HepG2 (cell line): ENCODE measurements around the gene EFNA3.

Source experiments
- ATF1 ChIP-seq: IDR thresholded peaks from 2 replicates; pipeline ENCODE4 v1.6.1; 2016; ENCODE audit warnings: mild to moderate bottlenecking, control low read depth
- CHD4 ChIP-seq: fragments of 200-600 bp; sonication (generic); IDR thresholded peaks from 2 replicates; pipeline ENCODE4 v1.7.0; 2017; ENCODE audit warnings: mild to moderate bottlenecking, low read length, borderline replicate concordance
- GABPA ChIP-seq, 2 experiments: IDR thresholded peaks; 2 replicates each; pipeline ENCODE4 v1.6.1; 2011 to 2016; ENCODE audit warnings: low read depth in 2 of 2, low read length in 1 of 2, missing biosample characterization in 1 of 2, missing genetic modification characterization in 1 of 2
- LCORL ChIP-seq, 2 experiments: fragments of 450-650 bp in 1 of 2; sonication (generic) in 1 of 2; formaldehyde crosslinking in 1 of 2; IDR thresholded peaks; 2 replicates each; pipeline versions ENCODE4 v1.5.0 to v1.6.1; 2017 to 2020; ENCODE audit warnings: antibody characterized with exemption in 1 of 2, missing genetic modification reagents in 1 of 2
- NFYB ChIP-seq: sonication (generic); formaldehyde crosslinking; IDR thresholded peaks from 2 replicates; pipeline ENCODE4 v1.4.0; 2020; ENCODE audit warnings: missing genetic modification reagents
- ZNF253 ChIP-seq: sonication (generic); formaldehyde crosslinking; IDR thresholded peaks from 2 replicates; pipeline ENCODE4 v1.8.0; 2022; ENCODE audit warnings: mild to moderate bottlenecking, missing genetic modification reagents, borderline replicate concordance
- ZSCAN29 ChIP-seq: sonication (generic); formaldehyde crosslinking; conservative IDR thresholded peaks from 2 replicates; pipeline ENCODE4 v1.4.0; 2020; ENCODE audit warnings: mild to moderate bottlenecking, missing genetic modification reagents
- TF ChIP-seq, protein P1 (sequence below): sonication (generic); formaldehyde crosslinking; IDR thresholded peaks from 2 replicates; pipeline ENCODE4 v1.4.0; 2020; ENCODE audit warnings: missing genetic modification reagents
- TF ChIP-seq, protein P2 (sequence below): sonication (generic); formaldehyde crosslinking; IDR thresholded peaks from 2 replicates; pipeline ENCODE4 v1.5.0; 2020; ENCODE audit warnings: mild to moderate bottlenecking, missing genetic modification reagents, moderate library complexity
- TF ChIP-seq, protein P3 (sequence below): sonication (generic); formaldehyde crosslinking; IDR thresholded peaks from 2 replicates; pipeline ENCODE4 v1.4.0; 2020; ENCODE audit warnings: missing genetic modification reagents

DNA sequence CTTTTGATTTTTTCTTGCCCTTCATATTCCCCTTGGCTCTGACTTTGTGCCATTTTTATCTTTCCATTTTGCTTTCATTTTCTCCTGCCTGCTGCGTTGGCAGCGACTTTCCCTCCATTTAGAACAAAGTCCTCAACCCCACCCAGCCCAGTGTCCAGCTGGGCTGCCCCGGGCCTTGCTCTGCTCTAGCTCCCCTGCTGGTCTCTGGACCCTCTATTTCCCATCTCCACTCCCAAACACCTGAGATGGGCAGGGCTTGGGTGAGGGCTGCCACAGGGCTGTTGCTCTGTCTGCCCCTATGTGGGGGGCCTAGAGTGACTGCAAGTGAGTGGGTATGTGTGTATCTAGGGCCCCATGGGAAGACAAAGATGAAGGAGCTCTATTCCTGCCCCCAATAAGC, 34.8 kb upstream of the EFNA3 start:
- TF ChIP-seq NFYB (CRISPR knock-in tag) (no peak), ZSCAN29 (CRISPR knock-in tag) (no peak), LCORL (IDR thresholded peaks at IDR 0.05) (no peak), LCORL (CRISPR knock-in tag; IDR thresholded peaks at IDR 0.05) (no peak), CHD4 (no peak), ATF1 (CRISPR knock-in tag) (no peak), GABPA (IDR thresholded peaks at IDR 0.05; ENCODE audit: low read depth, low read length) (no peak), GABPA (CRISPR knock-in tag; IDR thresholded peaks at IDR 0.05; ENCODE audit: low read depth) (no peak), ZNF253 (CRISPR knock-in tag) (no peak)
- TF ChIP-seq, protein P1, sequence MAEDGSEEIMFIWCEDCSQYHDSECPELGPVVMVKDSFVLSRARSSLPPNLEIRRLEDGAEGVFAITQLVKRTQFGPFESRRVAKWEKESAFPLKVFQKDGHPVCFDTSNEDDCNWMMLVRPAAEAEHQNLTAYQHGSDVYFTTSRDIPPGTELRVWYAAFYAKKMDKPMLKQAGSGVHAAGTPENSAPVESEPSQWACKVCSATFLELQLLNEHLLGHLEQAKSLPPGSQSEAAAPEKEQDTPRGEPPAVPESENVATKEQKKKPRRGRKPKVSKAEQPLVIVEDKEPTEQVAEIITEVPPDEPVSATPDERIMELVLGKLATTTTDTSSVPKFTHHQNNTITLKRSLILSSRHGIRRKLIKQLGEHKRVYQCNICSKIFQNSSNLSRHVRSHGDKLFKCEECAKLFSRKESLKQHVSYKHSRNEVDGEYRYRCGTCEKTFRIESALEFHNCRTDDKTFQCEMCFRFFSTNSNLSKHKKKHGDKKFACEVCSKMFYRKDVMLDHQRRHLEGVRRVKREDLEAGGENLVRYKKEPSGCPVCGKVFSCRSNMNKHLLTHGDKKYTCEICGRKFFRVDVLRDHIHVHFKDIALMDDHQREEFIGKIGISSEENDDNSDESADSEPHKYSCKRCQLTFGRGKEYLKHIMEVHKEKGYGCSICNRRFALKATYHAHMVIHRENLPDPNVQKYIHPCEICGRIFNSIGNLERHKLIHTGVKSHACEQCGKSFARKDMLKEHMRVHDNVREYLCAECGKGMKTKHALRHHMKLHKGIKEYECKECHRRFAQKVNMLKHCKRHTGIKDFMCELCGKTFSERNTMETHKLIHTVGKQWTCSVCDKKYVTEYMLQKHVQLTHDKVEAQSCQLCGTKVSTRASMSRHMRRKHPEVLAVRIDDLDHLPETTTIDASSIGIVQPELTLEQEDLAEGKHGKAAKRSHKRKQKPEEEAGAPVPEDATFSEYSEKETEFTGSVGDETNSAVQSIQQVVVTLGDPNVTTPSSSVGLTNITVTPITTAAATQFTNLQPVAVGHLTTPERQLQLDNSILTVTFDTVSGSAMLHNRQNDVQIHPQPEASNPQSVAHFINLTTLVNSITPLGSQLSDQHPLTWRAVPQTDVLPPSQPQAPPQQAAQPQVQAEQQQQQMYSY (CRISPR knock-in tag), result no peak
- TF ChIP-seq, protein P2, sequence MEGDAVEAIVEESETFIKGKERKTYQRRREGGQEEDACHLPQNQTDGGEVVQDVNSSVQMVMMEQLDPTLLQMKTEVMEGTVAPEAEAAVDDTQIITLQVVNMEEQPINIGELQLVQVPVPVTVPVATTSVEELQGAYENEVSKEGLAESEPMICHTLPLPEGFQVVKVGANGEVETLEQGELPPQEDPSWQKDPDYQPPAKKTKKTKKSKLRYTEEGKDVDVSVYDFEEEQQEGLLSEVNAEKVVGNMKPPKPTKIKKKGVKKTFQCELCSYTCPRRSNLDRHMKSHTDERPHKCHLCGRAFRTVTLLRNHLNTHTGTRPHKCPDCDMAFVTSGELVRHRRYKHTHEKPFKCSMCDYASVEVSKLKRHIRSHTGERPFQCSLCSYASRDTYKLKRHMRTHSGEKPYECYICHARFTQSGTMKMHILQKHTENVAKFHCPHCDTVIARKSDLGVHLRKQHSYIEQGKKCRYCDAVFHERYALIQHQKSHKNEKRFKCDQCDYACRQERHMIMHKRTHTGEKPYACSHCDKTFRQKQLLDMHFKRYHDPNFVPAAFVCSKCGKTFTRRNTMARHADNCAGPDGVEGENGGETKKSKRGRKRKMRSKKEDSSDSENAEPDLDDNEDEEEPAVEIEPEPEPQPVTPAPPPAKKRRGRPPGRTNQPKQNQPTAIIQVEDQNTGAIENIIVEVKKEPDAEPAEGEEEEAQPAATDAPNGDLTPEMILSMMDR (CRISPR knock-in tag), result 0 out of 2 replicates have a peak, but pooled peaks have one; percentile 6
- TF ChIP-seq, protein P3, sequence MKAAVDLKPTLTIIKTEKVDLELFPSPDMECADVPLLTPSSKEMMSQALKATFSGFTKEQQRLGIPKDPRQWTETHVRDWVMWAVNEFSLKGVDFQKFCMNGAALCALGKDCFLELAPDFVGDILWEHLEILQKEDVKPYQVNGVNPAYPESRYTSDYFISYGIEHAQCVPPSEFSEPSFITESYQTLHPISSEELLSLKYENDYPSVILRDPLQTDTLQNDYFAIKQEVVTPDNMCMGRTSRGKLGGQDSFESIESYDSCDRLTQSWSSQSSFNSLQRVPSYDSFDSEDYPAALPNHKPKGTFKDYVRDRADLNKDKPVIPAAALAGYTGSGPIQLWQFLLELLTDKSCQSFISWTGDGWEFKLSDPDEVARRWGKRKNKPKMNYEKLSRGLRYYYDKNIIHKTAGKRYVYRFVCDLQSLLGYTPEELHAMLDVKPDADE (CRISPR knock-in tag), result no peak
